ENCODE results near the gene ADCK1.
A peak's percentile ranks its signal among the peaks of the same experiment; 100 is the strongest.
"Not testable (repeated sequence)": the region's sequence is repeated elsewhere in the genome, so short reads cannot be mapped to it uniquely, and the experiment has no call there.

ADCK1 gene

DNA sequence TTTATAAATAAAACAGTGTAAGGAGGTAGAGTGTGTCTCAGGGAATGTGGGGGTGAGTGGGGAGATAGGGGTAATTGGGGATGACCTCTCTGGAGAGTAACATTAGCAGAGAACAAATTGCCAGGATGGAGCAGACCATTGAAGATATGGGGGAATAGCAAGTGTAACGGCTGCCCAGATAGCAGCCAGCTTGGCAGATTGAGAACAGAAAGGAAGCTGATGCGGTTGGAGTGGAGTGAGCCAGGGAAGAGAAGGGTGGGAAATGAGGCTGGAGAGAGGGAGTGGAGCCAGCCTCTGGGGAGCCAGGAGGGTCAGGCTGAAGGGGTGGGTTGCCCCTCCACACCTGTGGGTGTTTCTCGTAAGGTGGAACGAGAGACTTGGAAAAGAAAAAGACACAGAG is 5.6 kb upstream of the ADCK1 start:
- DNase-seq (ENCODE audit: extremely low read depth, low read depth), result no peak
- TF ChIP-seq, protein P1, sequence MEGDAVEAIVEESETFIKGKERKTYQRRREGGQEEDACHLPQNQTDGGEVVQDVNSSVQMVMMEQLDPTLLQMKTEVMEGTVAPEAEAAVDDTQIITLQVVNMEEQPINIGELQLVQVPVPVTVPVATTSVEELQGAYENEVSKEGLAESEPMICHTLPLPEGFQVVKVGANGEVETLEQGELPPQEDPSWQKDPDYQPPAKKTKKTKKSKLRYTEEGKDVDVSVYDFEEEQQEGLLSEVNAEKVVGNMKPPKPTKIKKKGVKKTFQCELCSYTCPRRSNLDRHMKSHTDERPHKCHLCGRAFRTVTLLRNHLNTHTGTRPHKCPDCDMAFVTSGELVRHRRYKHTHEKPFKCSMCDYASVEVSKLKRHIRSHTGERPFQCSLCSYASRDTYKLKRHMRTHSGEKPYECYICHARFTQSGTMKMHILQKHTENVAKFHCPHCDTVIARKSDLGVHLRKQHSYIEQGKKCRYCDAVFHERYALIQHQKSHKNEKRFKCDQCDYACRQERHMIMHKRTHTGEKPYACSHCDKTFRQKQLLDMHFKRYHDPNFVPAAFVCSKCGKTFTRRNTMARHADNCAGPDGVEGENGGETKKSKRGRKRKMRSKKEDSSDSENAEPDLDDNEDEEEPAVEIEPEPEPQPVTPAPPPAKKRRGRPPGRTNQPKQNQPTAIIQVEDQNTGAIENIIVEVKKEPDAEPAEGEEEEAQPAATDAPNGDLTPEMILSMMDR (IDR thresholded peaks at IDR 0.05; ENCODE audit: low read depth, low read length, missing control alignments), result no peak
- no peak overlapping the region for H3K4me3 ChIP-seq (replicated peaks; ENCODE audit: low read depth, low read length)

DNA sequence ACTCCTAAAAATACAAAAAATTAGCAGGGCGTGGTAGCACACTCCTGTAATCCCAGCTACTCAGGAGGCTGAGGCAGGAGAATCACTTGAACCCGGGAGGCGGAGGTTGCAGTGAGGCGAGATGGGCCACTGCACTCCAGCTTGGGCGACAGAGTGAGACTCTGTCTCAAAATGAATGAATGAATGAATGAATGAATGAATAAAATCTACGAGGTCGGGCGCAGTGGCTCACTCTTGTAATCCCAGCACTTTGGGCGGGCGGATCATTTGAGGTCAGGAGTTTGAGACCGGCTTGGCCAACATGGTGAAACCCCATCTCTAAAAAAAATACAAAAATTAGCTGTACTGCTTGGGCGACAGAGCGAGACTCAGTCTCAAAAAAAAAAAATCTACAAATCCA is 453 bp upstream of the ADCK1 start:
- peak overlapping the region; percentile 59 for H3K4me3 ChIP-seq (replicated peaks; ENCODE audit: low read depth, low read length)
- not testable (repeated sequence) for DNase-seq (ENCODE audit: extremely low read depth, low read depth)

DNA sequence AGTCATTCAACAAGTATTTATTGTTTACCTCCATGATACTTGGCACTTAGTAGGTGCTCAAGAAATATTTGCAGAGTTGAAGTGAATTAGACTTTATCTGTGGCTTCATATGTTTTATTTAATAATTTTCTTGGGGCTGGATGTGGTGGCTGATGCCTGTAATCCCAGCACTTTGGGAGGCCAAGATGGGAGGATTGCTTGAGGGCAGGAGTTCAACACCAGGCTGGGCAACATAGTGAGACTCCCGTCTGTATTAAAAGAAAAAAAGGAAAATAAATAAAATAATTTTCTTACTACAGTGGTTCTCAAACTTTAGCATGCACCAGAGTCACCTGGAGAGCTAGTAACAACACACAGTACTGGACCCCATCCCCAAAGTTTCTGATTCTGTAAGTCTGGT is 905 bp downstream of the ADCK1 start:
- TF ChIP-seq, protein P1 (IDR thresholded peaks at IDR 0.05; ENCODE audit: low read depth, low read length, missing control alignments), result no peak
- peak overlapping the region; percentile 59 for H3K4me3 ChIP-seq (replicated peaks; ENCODE audit: low read depth, low read length)

DNA sequence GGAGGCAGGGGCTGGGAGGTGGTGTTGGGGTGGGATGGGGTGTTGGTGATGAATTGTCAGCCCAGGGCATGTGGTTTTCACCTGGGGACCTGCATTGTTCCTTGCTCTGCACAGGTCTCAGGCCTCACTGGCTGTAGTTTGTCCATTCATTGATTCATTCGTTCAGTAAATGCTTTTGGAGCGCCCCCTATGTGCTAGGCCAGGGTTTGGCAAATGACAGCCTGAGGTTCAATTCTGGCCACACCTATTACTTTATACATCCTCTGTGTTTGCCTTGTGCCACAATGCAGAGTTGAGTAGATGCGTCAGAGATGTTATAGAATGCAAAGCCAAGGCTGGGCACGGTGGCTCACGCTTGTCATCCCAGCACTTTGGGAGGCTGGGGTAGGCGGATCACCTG is 4.7 kb downstream of the ADCK1 start:
- TF ChIP-seq, protein P1 (IDR thresholded peaks at IDR 0.05; ENCODE audit: low read depth, low read length, missing control alignments), result peak; percentile 43
- no peak overlapping the region for H3K4me3 ChIP-seq (replicated peaks; ENCODE audit: low read depth, low read length)
- DNase-seq (ENCODE audit: extremely low read depth, low read depth), result no peak

More for the DNA sequence above, 905 bp downstream of the ADCK1 start:
- DNase-seq (ENCODE audit: extremely low read depth, low read depth), result no peak

DNA sequence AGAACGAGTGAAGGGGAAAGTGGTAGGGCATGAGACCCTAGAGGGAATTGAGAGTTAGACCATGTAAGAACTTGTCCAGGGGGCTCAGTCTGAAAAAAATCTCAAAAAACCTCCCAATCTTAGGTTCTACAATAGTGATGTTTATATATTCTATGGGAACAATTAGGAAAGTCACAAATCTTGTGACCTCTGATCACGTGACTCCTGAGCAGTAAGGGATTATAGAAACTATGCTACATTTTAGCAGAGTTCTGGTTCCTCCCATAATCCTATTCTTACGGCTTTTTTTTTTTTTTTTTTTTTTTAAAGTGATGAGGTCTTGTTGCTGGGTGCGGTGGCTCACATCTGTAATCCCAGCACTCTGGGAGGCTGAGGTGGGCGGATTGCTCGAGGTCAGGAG is 5.8 kb downstream of the ADCK1 start:
- no peak overlapping the region for H3K4me3 ChIP-seq (replicated peaks; ENCODE audit: low read depth, low read length)
- DNase-seq (ENCODE audit: extremely low read depth, low read depth), result no peak
- TF ChIP-seq, protein P1 (IDR thresholded peaks at IDR 0.05; ENCODE audit: low read depth, low read length, missing control alignments), result no peak

DNA sequence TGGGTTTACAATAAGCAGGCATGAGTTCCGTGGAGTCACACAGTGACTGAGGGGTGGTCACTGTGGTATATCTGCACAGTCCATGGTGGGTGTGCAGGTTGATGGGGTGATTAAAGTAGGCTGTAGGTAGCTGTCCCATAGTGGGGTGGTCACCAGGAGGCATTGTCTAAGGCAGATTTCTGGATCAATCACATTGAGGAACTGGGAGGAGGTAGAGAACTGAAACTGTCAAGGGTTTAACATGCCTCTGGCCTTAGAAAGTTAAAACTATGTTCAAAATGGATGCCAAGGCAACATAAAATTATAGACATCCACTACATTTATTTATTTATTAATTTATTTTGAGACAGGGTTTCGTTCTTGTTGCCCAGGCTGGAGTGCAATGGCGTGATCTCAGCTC is 8.3 kb downstream of the ADCK1 start:
- DNase-seq (ENCODE audit: extremely low read depth, low read depth), result no peak
- TF ChIP-seq, protein P1 (IDR thresholded peaks at IDR 0.05; ENCODE audit: low read depth, low read length, missing control alignments), result no peak
- no peak overlapping the region for H3K4me3 ChIP-seq (replicated peaks; ENCODE audit: low read depth, low read length)

DNA sequence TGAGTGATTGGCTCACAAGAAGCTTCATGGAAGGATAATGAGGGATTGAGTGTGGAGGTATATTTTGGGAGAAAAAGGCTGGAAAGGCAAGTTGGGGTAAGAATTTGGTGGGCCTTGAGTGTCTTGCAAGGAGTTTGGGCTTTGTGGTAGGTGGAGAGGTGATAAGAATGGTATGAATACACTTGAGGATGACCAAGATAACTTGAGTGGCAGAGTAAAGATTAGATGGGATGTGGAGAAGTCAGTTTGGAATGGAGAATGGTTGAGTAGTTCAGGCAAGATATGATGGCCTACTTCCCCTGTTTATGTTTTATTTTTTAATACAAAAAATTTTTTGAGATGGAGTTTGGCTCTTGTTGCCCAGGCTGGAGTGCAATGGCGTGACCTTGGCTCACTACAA is 9.1 kb downstream of the ADCK1 start:
- H3K4me3 ChIP-seq (replicated peaks; ENCODE audit: low read depth, low read length), result no peak overlapping the region
- TF ChIP-seq, protein P1 (IDR thresholded peaks at IDR 0.05; ENCODE audit: low read depth, low read length, missing control alignments), result no peak
- DNase-seq (ENCODE audit: extremely low read depth, low read depth), result no peak
